Esophagus (tissue), 2 donors: ENCODE results near the gene TDRD12. TPM values are rescaled to one million over a fixed set of nuclear protein-coding genes. Genes with fewer than 3 reads are reported as not detected.

ENCODE experiments used
- H3K27ac ChIP-seq, 2 donors: one replicate each; pipeline ENCODE4 v1.5.1; 2013; ENCODE audit warnings: low read depth in 2 of 2, mild to moderate bottlenecking in 2 of 2, inconsistent platforms in 1 of 2, low read length in 1 of 2, moderate library complexity in 1 of 2
- H3K27me3 ChIP-seq, 2 donors: one replicate each; pipeline ENCODE4 v1.6.1; 2013; ENCODE audit warnings: low read length in 2 of 2, control low read depth in 1 of 2, mild to moderate bottlenecking in 1 of 2; ENCODE audit not compliant: insufficient read depth in 2 of 2, control insufficient read depth in 1 of 2
- H3K36me3 ChIP-seq, 2 donors: one replicate each; pipeline ENCODE4 v1.6.1; 2013; ENCODE audit warnings: low read length in 1 of 2; ENCODE audit not compliant: control insufficient read depth in 2 of 2, insufficient read depth in 2 of 2
- H3K4me1 ChIP-seq, 2 donors: one replicate each; pipeline ENCODE4 v1.6.1; 2013; ENCODE audit warnings: low read length in 1 of 2; ENCODE audit not compliant: control insufficient read depth in 2 of 2, insufficient read depth in 2 of 2
- H3K4me3 ChIP-seq, 2 donors: one replicate each; pipeline ENCODE4 v1.5.1; 2013; ENCODE audit warnings: low read length in 2 of 2, mild to moderate bottlenecking in 2 of 2, low read depth in 1 of 2, moderate library complexity in 1 of 2
- H3K9me3 ChIP-seq, 2 donors: one replicate each; pipeline ENCODE4 v1.6.1; 2013; ENCODE audit warnings: mild to moderate bottlenecking in 2 of 2, low read depth in 1 of 2, low read length in 1 of 2, moderate library complexity in 1 of 2; ENCODE audit not compliant: control insufficient read depth in 2 of 2, insufficient read depth in 1 of 2
- WGBS, 2 donors: extraction: QIAGEN DNeasy Blood & Tissue Kit; methylation state at CpG; one replicate each; pipeline ENCODE4 v1.1.7; 2013; 5-methylcytosine and 5-hydroxymethylcytosine counted together
- polyA plus RNA-seq, 2 donors: library from polyadenylated mRNA; stranded (reverse); fragments of 200-250 nt; gene quantifications; one replicate each; pipeline ENCODE4 v1.2.3, GENCODE V29; 2013
- donor health status: healthy with polysubstance abuse.
- donor health status: Bipolar disorder and iron deficiency.

TDRD12 gene
- polyA plus RNA-seq, 2 donors = 0.04 to 0.06 TPM

GRCh38 chr19:32812571-32812970 lies 93.0 kb downstream of the TDRD12 start:
- no peaks in the 10 kb centered on the region for H3K4me1 ChIP-seq
- H3K4me3 ChIP-seq = no peak overlapping the region
- no peak overlapping the region for H3K27ac ChIP-seq
- 80 to 81% methylated on average over 3 of the region's 3 CpGs for WGBS, 2 donors
- H3K9me3 ChIP-seq = no peaks in the 10 kb centered on the region
- no peaks in the 10 kb centered on the region for H3K36me3 ChIP-seq
- H3K27me3 ChIP-seq = no peaks in the 10 kb centered on the region

DNA sequence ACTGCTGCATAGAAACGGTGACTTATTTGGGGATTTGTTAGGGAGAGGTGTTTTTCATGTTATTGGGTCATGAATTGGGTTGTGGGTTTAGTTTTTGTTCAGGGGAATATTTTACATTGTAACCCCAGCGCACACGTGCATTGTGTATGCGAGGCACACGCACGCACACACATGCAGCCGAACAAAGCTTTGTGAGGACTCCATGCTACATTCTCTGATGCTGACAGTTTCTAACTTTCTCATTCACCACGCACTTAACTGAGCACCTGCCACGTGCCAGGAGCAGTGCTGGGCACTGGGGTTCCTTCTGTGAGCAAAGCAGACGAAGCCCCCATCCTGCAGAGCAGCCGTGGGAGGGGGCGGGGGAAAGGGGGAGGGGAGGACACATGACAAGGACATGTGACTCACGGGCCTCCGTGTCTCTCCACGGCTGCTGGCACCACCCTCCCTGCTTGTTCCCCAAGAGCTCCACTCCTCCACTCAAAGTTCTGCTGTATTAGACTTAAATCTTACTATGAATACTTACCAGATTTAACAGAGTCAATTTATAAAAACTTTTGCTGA lies 94.4 kb downstream of the TDRD12 start:
- H3K4me1 ChIP-seq = no peaks in the 10 kb centered on the region
- no peaks in the 10 kb centered on the region for H3K36me3 ChIP-seq
- no peaks in the 10 kb centered on the region for H3K27me3 ChIP-seq
- no peak overlapping the region for H3K4me3 ChIP-seq
- no peak overlapping the region for H3K27ac ChIP-seq
- 54 to 61% methylated on average over 14 to 15 of the region's 15 CpGs for WGBS, 2 donors
- H3K9me3 ChIP-seq = no peaks in the 10 kb centered on the region

GRCh38 chr19:32814624-32815023 lies 95.1 kb downstream of the TDRD12 start:
- Histone ChIP-seq H3K27ac (no peak overlapping the region), H3K27me3 (no peaks in the 10 kb centered on the region), H3K36me3 (no peaks in the 10 kb centered on the region), H3K4me1 (no peaks in the 10 kb centered on the region), H3K9me3 (no peaks in the 10 kb centered on the region), H3K4me3 (no peak overlapping the region)
- WGBS, 2 donors = 66 to 69% methylated on average over 6 of the region's 6 CpGs

GRCh38 chr19:32816555-32817099 lies 97.1 kb downstream of the TDRD12 start:
- Histone ChIP-seq H3K27me3 (no peaks in the 10 kb centered on the region), H3K9me3 (no peaks in the 10 kb centered on the region), H3K36me3 (no peaks in the 10 kb centered on the region), H3K27ac (no peak overlapping the region), H3K4me3 (no peak overlapping the region), H3K4me1 (no peaks in the 10 kb centered on the region)
- 76 to 77% methylated on average over 7 of the region's 7 CpGs for WGBS, 2 donors

DNA sequence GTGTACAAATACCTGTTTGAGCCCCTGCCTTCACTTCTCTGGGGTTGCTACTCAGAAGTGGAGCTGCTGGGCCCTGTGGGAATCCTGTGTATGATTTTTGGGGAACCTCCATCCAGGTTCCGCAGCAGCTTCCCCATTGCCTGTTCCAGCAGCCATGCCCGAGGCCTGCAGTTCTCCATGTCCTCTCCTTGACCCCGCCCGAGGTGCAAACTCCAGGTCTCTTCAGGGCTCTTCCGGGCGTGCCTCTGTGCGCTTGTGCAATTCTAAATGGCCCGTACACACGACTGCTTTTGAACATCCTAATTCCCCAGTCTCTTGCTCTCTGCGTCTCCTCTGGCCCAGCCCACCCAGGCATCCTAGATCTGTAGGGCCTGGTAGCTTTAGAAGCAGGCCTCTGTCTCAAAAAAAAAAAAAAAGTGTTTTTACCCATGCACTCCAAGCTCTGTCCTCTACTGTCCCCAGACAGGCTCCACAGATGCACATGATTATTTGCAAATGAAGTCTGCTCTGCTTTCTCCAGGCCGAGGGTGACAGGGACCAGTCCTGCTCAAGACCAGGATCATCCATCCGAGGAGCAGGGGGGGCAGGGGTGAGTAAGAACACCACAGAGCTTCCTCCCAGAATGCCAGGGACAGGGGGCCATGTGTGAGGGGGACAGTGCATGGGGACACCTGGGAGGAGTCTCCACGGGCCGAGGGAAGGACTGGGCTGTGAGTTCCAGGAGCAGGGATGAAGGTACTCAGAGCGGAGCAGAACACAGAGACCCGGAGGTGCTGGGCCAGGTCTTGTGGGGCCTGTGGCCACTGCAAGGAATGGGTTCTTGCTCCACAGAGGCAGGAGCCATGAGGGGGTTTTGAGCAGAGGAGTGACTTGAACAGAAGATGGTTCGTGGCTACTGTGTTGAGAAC lies 98.3 kb downstream of the TDRD12 start:
- H3K36me3 ChIP-seq = no peaks in the 10 kb centered on the region
- no peak overlapping the region for H3K27ac ChIP-seq
- WGBS, 2 donors = 66 to 73% methylated on average over 17 of the region's 17 CpGs
- no peak overlapping the region for H3K4me3 ChIP-seq
- H3K9me3 ChIP-seq = no peaks in the 10 kb centered on the region
- no peaks in the 10 kb centered on the region for H3K27me3 ChIP-seq
- no peaks in the 10 kb centered on the region for H3K4me1 ChIP-seq

DNA sequence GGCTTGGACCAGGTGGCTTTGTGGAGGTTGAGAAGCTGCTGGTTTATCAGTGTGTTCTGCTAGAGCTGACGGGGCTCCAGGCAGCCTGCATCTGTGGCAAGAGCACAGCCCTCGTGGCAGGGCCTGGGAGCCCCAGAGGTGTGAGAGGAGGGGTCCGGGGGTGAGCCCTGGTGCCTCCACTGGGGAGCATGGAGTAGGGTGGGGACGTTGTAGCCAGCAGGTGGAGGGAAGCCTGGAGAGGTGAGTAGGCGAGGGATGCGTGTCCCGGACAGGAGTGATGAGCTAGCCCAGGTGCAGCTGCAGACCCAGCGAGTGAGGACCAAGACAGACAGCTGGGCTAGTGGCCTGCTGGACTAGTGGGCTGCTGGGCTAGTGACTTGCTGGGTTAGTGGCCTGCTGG lies 99.0 kb downstream of the TDRD12 start:
- H3K36me3 ChIP-seq = no peaks in the 10 kb centered on the region
- no peaks in the 10 kb centered on the region for H3K4me1 ChIP-seq
- no peak overlapping the region for H3K27ac ChIP-seq
- H3K27me3 ChIP-seq = no peaks in the 10 kb centered on the region
- no peaks in the 10 kb centered on the region for H3K9me3 ChIP-seq
- H3K4me3 ChIP-seq = no peak overlapping the region
- WGBS, 2 donors = 88 to 90% methylated on average over 8 of the region's 8 CpGs

DNA sequence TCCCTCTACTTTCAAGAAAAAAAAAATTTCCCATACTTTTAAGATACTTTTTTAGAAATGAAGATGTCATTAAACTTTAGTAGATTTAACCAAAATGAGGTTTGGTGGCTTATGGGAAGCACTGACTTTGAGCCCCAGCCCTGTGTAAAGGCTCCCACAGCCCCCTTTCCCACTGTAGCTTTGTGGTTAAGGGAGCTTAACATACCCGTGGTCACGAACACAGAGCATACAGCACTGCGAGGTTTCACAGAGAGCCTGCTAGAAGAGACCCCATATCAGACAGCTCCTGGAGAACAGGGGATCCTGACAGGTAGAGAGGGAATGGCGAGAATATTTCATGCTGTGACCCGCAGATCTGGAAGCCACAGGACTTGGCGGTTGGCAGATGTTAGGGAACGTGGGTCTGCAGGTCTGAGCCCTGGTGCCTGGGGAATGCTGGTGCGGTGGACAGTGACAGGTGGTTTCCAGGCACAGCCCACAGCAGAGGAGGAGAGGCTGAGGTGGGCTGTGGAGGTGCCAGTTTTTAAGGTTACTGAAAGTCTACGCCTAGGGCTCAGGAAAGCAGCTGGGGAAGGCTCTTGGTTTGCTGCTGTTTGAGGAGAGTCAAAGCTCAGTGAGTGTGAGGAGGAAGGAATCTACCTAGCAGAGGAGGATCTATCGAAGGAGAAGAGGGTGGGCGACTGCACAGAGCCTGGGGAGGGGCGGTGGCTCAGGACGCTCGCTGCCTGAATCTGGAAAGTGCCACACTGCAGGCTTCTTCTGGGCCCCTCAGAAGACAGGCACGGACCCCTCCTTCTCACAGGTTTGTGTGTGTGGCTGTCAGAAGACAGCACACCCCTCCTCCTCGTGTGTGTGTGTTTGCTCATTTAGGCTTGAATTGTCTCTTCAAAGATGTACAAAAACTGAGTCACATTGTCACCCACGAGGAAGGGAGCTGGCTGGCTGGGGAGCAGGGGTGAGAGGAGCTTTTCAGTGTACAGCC lies 100.1 kb downstream of the TDRD12 start:
- Histone ChIP-seq H3K4me1 (no peaks in the 10 kb centered on the region), H3K27ac (no peak overlapping the region), H3K4me3 (no peak overlapping the region), H3K27me3 (no peaks in the 10 kb centered on the region), H3K9me3 (no peaks in the 10 kb centered on the region), H3K36me3 (no peaks in the 10 kb centered on the region)
- WGBS, 2 donors = 59 to 69% methylated on average over 17 of the region's 17 CpGs

GRCh38 chr19:32822916-32823746 lies 103.6 kb downstream of the TDRD12 start:
- Histone ChIP-seq H3K9me3 (no peaks in the 10 kb centered on the region), H3K27ac (no peak overlapping the region), H3K4me1 (no peaks in the 10 kb centered on the region), H3K4me3 (no peak overlapping the region), H3K27me3 (no peaks in the 10 kb centered on the region), H3K36me3 (no peaks in the 10 kb centered on the region)
- 84 to 85% methylated on average over 14 of the region's 14 CpGs for WGBS, 2 donors
